ENCODE results near the gene TJP1. TPM values are rescaled to one million over a fixed set of nuclear protein-coding genes. Genes with fewer than 3 reads are reported as not detected.
"Not testable (repeated sequence)": the region's sequence is repeated elsewhere in the genome, so short reads cannot be mapped to it uniquely, and the experiment has no call there.

The TJP1 gene
- total and polyA plus RNA-seq, 3 experiments from 2014 or later, result not detected

GRCh38 chr15:29731865-29732264 lies 90.4 kb downstream of the TJP1 start:
- H3K4me3 Mint-ChIP-seq, result no peak overlapping the region
- Histone ChIP-seq H3K36me3 (ENCODE audit: insufficient read depth, low read length) (no peaks in the 10 kb centered on the region), H3K27me3 (ENCODE audit: insufficient read depth, low read length, poor library complexity, severe bottlenecking) (no peaks in the 10 kb centered on the region), H3K9me3 (ENCODE audit: low read length) (no peaks in the 10 kb centered on the region), H3K27ac (ENCODE audit: low read depth, low read length) (no peak overlapping the region), H3K4me3 (ENCODE audit: low read length) (no peak overlapping the region), H3K4me1 (ENCODE audit: insufficient read depth, low read length) (no peaks in the 10 kb centered on the region)
- ChIA-PET POLR2A (no interaction called here), CTCF (interaction anchor here (0.6 kb wide), 1 partner anchor 9 kb away, joined by 3 read pairs; no protein-coding TSS in a partner anchor)
- no peaks in the 10 kb centered on the region for H3K36me3 Mint-ChIP-seq
- H3K27me3 Mint-ChIP-seq, result peaks cover 0 to 4% of the 10 kb centered on the region in 2 donors
- no peak overlapping the region for H3K27ac Mint-ChIP-seq
- H3K9me3 Mint-ChIP-seq, result no peaks in the 10 kb centered on the region
- H3K4me1 Mint-ChIP-seq, result peaks cover 0 to 4% (median 2%) of the 10 kb centered on the region in 3 donors
- no peak for DNase-seq

GRCh38 chr15:29730471-29730870 lies 91.8 kb downstream of the TJP1 start:
- CTCF ChIA-PET; POLR2A ChIA-PET; H3K27me3 ChIP-seq (ENCODE audit: insufficient read depth, low read length, poor library complexity, severe bottlenecking); H3K4me1 ChIP-seq (ENCODE audit: insufficient read depth, low read length); DNase-seq; H3K27me3 Mint-ChIP-seq; H3K27ac Mint-ChIP-seq; H3K36me3 ChIP-seq (ENCODE audit: insufficient read depth, low read length); H3K4me3 Mint-ChIP-seq; H3K36me3 Mint-ChIP-seq; H3K4me3 ChIP-seq (ENCODE audit: low read length); H3K9me3 Mint-ChIP-seq; H3K27ac ChIP-seq (ENCODE audit: low read depth, low read length); H3K4me1 Mint-ChIP-seq; H3K9me3 ChIP-seq (ENCODE audit: low read length): not testable (repeated sequence)

GRCh38 chr15:29728418-29728817 lies 93.8 kb downstream of the TJP1 start:
- POLR2A ChIA-PET, result no interaction called here
- Mint-ChIP-seq H3K27ac (no peak overlapping the region), H3K36me3 (no peaks in the 10 kb centered on the region), H3K27me3 (peaks cover 0 to 5% of the 10 kb centered on the region in 2 donors), H3K4me3 (no peak overlapping the region), H3K9me3 (peaks cover 0 to 3% (median under 1%) of the 10 kb centered on the region in 5 donors), H3K4me1 (no peaks in the 10 kb centered on the region)
- DNase-seq, result no peak
- CTCF ChIA-PET, result no interaction called here
- Histone ChIP-seq H3K27ac (ENCODE audit: low read depth, low read length) (no peak overlapping the region), H3K36me3 (ENCODE audit: insufficient read depth, low read length) (no peaks in the 10 kb centered on the region), H3K27me3 (ENCODE audit: insufficient read depth, low read length, poor library complexity, severe bottlenecking) (no peaks in the 10 kb centered on the region), H3K4me1 (ENCODE audit: insufficient read depth, low read length) (no peaks in the 10 kb centered on the region), H3K9me3 (ENCODE audit: low read length) (no peaks in the 10 kb centered on the region), H3K4me3 (ENCODE audit: low read length) (no peak overlapping the region)

- CTCF ChIA-PET, result no interaction called here
Measured at GRCh38 chr15:29727871-29728270, 94.4 kb downstream of the TJP1 start.

GRCh38 chr15:29726553-29726952 lies 95.7 kb downstream of the TJP1 start:
- Histone ChIP-seq H3K27me3 (ENCODE audit: insufficient read depth, low read length, poor library complexity, severe bottlenecking) (no peaks in the 10 kb centered on the region), H3K4me3 (ENCODE audit: low read length) (no peak overlapping the region), H3K36me3 (ENCODE audit: insufficient read depth, low read length) (no peaks in the 10 kb centered on the region), H3K9me3 (ENCODE audit: low read length) (no peaks in the 10 kb centered on the region), H3K27ac (ENCODE audit: low read depth, low read length) (no peak overlapping the region), H3K4me1 (ENCODE audit: insufficient read depth, low read length) (no peaks in the 10 kb centered on the region)
- no peaks in the 10 kb centered on the region for H3K36me3 Mint-ChIP-seq
- peaks cover 1 to 18% (median 8%) of the 10 kb centered on the region in 5 donors for H3K9me3 Mint-ChIP-seq
- peaks cover 1 to 5% of the 10 kb centered on the region in 2 donors for H3K27me3 Mint-ChIP-seq
- ChIA-PET CTCF (no interaction called here), POLR2A (no interaction called here)
- no peaks in the 10 kb centered on the region for H3K4me1 Mint-ChIP-seq
- H3K27ac Mint-ChIP-seq, result no peak overlapping the region
- DNase-seq, result no peak
- no peak overlapping the region for H3K4me3 Mint-ChIP-seq

More at GRCh38 chr15:29727871-29728270, 94.4 kb downstream of the TJP1 start:
- POLR2A ChIA-PET, result no interaction called here
- H3K36me3 Mint-ChIP-seq, result no peaks in the 10 kb centered on the region
- H3K4me1 ChIP-seq (ENCODE audit: insufficient read depth, low read length), result no peaks in the 10 kb centered on the region
- no peak for DNase-seq
- no peak overlapping the region for H3K4me3 Mint-ChIP-seq
- H3K9me3 ChIP-seq (ENCODE audit: low read length), result no peaks in the 10 kb centered on the region
- no peak overlapping the region for H3K27ac Mint-ChIP-seq
- no peaks in the 10 kb centered on the region for H3K4me1 Mint-ChIP-seq
- no peak overlapping the region for H3K27ac ChIP-seq (ENCODE audit: low read depth, low read length)
- no peaks in the 10 kb centered on the region for H3K36me3 ChIP-seq (ENCODE audit: insufficient read depth, low read length)
- H3K27me3 ChIP-seq (ENCODE audit: insufficient read depth, low read length, poor library complexity, severe bottlenecking), result no peaks in the 10 kb centered on the region
- H3K27me3 Mint-ChIP-seq, result peaks cover 0 to 5% of the 10 kb centered on the region in 2 donors
- no peak overlapping the region for H3K4me3 ChIP-seq (ENCODE audit: low read length)
- peaks cover 0 to 8% (median 3%) of the 10 kb centered on the region in 5 donors for H3K9me3 Mint-ChIP-seq

- peaks cover 11 to 27% (median 18%) of the 10 kb centered on the region in 5 donors for H3K9me3 Mint-ChIP-seq
Measured at GRCh38 chr15:29724026-29724425, 98.2 kb downstream of the TJP1 start.

GRCh38 chr15:29713784-29714183 lies 108.5 kb downstream of the TJP1 start:
- H3K36me3 ChIP-seq (ENCODE audit: insufficient read depth, low read length), result no peaks in the 10 kb centered on the region
- no peak for DNase-seq
- H3K27ac Mint-ChIP-seq, result no peak overlapping the region
- H3K9me3 ChIP-seq (ENCODE audit: low read length), result no peaks in the 10 kb centered on the region
- H3K4me3 ChIP-seq (ENCODE audit: low read length), result no peak overlapping the region
- ChIA-PET POLR2A (no interaction called here), CTCF (no interaction called here)
- H3K4me3 Mint-ChIP-seq, result no peak overlapping the region
- no peaks in the 10 kb centered on the region for H3K36me3 Mint-ChIP-seq
- H3K4me1 ChIP-seq (ENCODE audit: insufficient read depth, low read length), result no peaks in the 10 kb centered on the region
- no peak overlapping the region for H3K27ac ChIP-seq (ENCODE audit: low read depth, low read length)
- peaks cover under 1 to 3% of the 10 kb centered on the region in 2 donors for H3K27me3 Mint-ChIP-seq
- H3K9me3 Mint-ChIP-seq, result peaks cover 0 to 6% (median under 1%) of the 10 kb centered on the region in 5 donors
- no peaks in the 10 kb centered on the region for H3K4me1 Mint-ChIP-seq
- no peaks in the 10 kb centered on the region for H3K27me3 ChIP-seq (ENCODE audit: insufficient read depth, low read length, poor library complexity, severe bottlenecking)

More at GRCh38 chr15:29724026-29724425, 98.2 kb downstream of the TJP1 start:
- Histone ChIP-seq H3K36me3 (ENCODE audit: insufficient read depth, low read length) (no peaks in the 10 kb centered on the region), H3K4me1 (ENCODE audit: insufficient read depth, low read length) (no peaks in the 10 kb centered on the region), H3K4me3 (ENCODE audit: low read length) (no peak overlapping the region), H3K9me3 (ENCODE audit: low read length) (no peaks in the 10 kb centered on the region), H3K27me3 (ENCODE audit: insufficient read depth, low read length, poor library complexity, severe bottlenecking) (no peaks in the 10 kb centered on the region), H3K27ac (ENCODE audit: low read depth, low read length) (no peak overlapping the region)
- Mint-ChIP-seq H3K4me1 (no peaks in the 10 kb centered on the region), H3K4me3 (no peak overlapping the region), H3K36me3 (no peaks in the 10 kb centered on the region), H3K27ac (no peak overlapping the region), H3K27me3 (peaks cover 1 to 5% of the 10 kb centered on the region in 2 donors)
- DNase-seq, result no peak
- CTCF ChIA-PET, result no interaction called here
- POLR2A ChIA-PET, result no interaction called here

- CTCF ChIA-PET, result no interaction called here
Measured at GRCh38 chr15:29712149-29712885, 110.0 kb downstream of the TJP1 start.

More at GRCh38 chr15:29712149-29712885, 110.0 kb downstream of the TJP1 start:
- Histone ChIP-seq H3K27ac (ENCODE audit: low read depth, low read length) (no peak overlapping the region), H3K4me1 (ENCODE audit: insufficient read depth, low read length) (no peaks in the 10 kb centered on the region), H3K27me3 (ENCODE audit: insufficient read depth, low read length, poor library complexity, severe bottlenecking) (no peaks in the 10 kb centered on the region), H3K4me3 (ENCODE audit: low read length) (no peak overlapping the region), H3K36me3 (ENCODE audit: insufficient read depth, low read length) (no peaks in the 10 kb centered on the region), H3K9me3 (ENCODE audit: low read length) (no peaks in the 10 kb centered on the region)
- Mint-ChIP-seq H3K36me3 (no peaks in the 10 kb centered on the region), H3K27ac (no peak overlapping the region), H3K4me3 (no peak overlapping the region), H3K27me3 (no peaks in the 10 kb centered on the region), H3K4me1 (no peaks in the 10 kb centered on the region), H3K9me3 (peaks cover 0 to 3% (median 0%) of the 10 kb centered on the region in 5 donors)
- DNase-seq, result no peak
- POLR2A ChIA-PET, result no interaction called here
